Mammary epithelial cell (primary cell): Measurements from ENCODE around the gene ATE1.

Source experiments
- CTCF ChIP-seq, 2 donors: IDR thresholded peaks in 1 of 2; conservative IDR thresholded peaks in 1 of 2; 2 replicates each; pipeline ENCODE4 v1.5.1; 2011 to 2012; ENCODE audit warnings: inconsistent platforms in 2 of 2, low read length in 2 of 2, mild to moderate bottlenecking in 2 of 2, control low read depth in 1 of 2, low read depth in 1 of 2; ENCODE audit not compliant: insufficient read depth in 1 of 2; ENCODE audit errors: extremely low read depth in 1 of 2
- EZH2 ChIP-seq: IDR thresholded peaks from 2 replicates; pipeline ENCODE4 v1.6.1; 2012; ENCODE audit warnings: low read length, inconsistent platforms, borderline replicate concordance

DNA sequence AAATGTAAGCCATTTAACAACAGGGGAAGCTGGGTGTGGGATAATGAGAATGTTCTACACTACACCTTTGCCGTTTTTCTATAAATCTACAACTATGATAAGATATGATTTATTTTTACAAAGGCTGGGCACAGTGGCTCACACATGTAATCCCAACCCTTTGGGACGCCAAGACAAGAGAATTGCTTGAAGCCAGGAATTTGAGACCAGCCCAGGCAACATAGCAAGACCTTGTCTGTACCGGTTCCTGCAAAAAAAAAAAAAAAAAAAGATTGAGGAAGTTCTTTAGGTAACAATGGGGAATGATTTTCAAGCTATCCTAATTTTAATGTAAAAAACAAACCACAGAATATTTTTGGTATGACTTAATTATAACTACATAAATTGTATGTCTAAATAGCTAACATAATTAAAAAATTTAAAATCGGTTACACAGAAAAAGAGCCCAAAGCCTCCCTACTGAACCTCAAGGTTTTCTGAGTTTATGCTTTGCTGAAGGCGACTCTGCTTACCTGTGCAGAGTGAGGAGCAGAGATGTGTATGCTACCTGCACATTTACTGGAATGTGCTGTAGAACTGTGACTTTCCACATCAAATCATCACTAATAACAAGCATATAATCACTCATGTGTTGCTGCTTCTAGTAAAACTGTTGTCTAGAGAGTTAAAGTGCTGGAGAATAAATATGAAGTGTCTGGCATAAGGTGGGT lies 163.4 kb downstream of the ATE1 start:
- TF ChIP-seq CTCF (conservative IDR thresholded peaks at IDR 0.05 in 1 of 2, IDR thresholded peaks at IDR 0.05 in 1 of 2; ENCODE audit: extremely low read depth in 1 of 2, insufficient read depth in 1 of 2, low read depth in 1 of 2, low read length in 2 of 2) (no peak), EZH2 (no peak)
